ENCODE results near the gene SPATS2. TPM values are rescaled to one million over a fixed set of nuclear protein-coding genes. Genes with fewer than 3 reads are reported as not detected.

SPATS2 gene
- total RNA-seq, 2 experiments from 2014 or later, result 22.7 to 36.4 TPM

DNA sequence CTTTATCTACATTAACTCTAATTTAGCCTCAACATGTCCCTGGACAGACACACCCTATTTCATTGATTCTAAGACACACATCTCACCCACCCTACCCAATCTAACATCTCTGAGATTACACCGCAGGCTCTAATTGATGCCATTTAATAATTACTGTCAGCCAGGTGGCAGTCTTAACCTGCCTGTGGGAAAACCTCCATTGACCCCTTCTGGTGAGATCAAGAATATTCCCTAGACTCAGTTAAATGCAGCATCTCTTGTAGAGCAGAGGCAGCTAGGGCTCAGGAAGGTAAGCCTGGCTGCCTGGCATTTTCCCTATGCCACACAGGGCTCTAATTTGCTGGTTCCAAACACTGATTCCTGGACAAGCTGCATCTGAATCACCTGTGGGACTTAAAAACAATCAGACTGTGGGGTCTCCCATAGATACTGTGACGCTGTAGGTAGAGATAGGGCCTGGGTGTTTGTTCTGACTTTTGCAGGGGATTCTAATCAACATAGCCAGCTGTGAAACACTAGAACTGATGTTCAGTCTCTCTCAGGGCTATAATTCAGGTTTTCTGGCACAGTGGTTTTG is 186.3 kb downstream of the SPATS2 start:
- no peak overlapping the region for H2AFZ ChIP-seq (ENCODE audit: low read length)
- H3K79me2 ChIP-seq (ENCODE audit: insufficient read depth, low read depth, low read length), result no peaks in the 10 kb centered on the region
- CTCF ChIA-PET (ENCODE audit: unreplicated experiment), result interaction anchor here (0.7 to 1.5 kb wide), 4 partner anchors 23 to 197 kb away, joined by 3 to 4 read pairs (median 4); no protein-coding TSS in a partner anchor
- H3K4me1 ChIP-seq (ENCODE audit: insufficient read depth, low read length, poor library complexity, severe bottlenecking), result peaks cover 19% of the 10 kb centered on the region
- H3K4me3 ChIP-seq (ENCODE audit: low read depth, low read length, poor library complexity, severe bottlenecking), result no peak overlapping the region
- DNase-seq (ENCODE audit: low spot score), result peak; percentile 81
- BruUV-seq (replicated peaks), result no TSS peak
- H3K27ac ChIP-seq (ENCODE audit: low read depth, low read length, poor library complexity, severe bottlenecking), result no peak overlapping the region
- no peaks in the 10 kb centered on the region for H4K20me1 ChIP-seq (ENCODE audit: insufficient read depth, low read length)
- no peaks in the 10 kb centered on the region for H3K9me3 ChIP-seq (ENCODE audit: low read length)
- H3K4me2 ChIP-seq (ENCODE audit: low read length), result no peak overlapping the region
- peaks cover 22% of the 10 kb centered on the region for H3K36me3 ChIP-seq (ENCODE audit: insufficient read depth, low read length)
- TF ChIP-seq CTCF (conservative IDR thresholded peaks at IDR 0.05; ENCODE audit: low read length) (peak; percentile 94), EZH2phosphoT487 (IDR thresholded peaks at IDR 0.05; ENCODE audit: borderline replicate concordance, low read depth, low read length) (no peak)
- intact Hi-C loops (cut with micrococcal nuclease; ENCODE audit: unreplicated experiment), result loop anchor here (1.0 to 5.0 kb wide), 3 partner anchors 27 to 195 kb away; partner anchors contain the start of gene PRPF40B
- POLR2A ChIA-PET, result interaction anchor here (0.6 to 1.5 kb wide), 7 partner anchors 10 to 331 kb away, joined by 3 to 5 read pairs (median 3); partner anchors contain the start of gene TROAP
- H3K9me2 ChIP-seq (ENCODE audit: insufficient read depth, low read length), result no peaks in the 10 kb centered on the region

DNA sequence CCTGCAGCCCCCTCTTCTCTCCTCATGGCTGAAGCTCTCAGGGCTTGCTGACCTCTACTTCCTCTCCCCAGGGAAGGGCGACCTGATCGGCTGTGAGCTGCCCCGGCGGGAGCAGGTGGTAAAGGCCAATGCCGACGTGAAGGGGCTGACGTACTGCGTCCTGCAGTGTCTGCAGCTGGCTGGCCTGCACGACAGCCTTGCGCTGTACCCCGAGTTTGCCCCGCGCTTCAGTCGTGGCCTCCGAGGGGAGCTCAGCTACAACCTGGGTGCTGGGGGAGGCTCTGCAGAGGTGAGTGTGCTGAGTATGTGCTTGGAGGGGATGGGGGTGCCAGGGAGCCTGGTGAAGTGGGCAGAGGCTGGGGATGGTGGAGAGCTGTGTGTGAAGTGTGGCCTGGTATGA is 187.0 kb downstream of the SPATS2 start:
- DNase-seq (ENCODE audit: low spot score), result no peak
- Histone ChIP-seq H3K36me3 (ENCODE audit: insufficient read depth, low read length) (peaks cover 29% of the 10 kb centered on the region), H3K4me3 (ENCODE audit: low read depth, low read length, poor library complexity, severe bottlenecking) (no peak overlapping the region), H3K27ac (ENCODE audit: low read depth, low read length, poor library complexity, severe bottlenecking) (no peak overlapping the region), H4K20me1 (ENCODE audit: insufficient read depth, low read length) (no peaks in the 10 kb centered on the region), H2AFZ (ENCODE audit: low read length) (no peak overlapping the region), H3K4me1 (ENCODE audit: insufficient read depth, low read length, poor library complexity, severe bottlenecking) (peaks cover 19% of the 10 kb centered on the region), H3K4me2 (ENCODE audit: low read length) (no peak overlapping the region), H3K9me3 (ENCODE audit: low read length) (no peaks in the 10 kb centered on the region), H3K9me2 (ENCODE audit: insufficient read depth, low read length) (no peaks in the 10 kb centered on the region), H3K79me2 (ENCODE audit: insufficient read depth, low read depth, low read length) (no peaks in the 10 kb centered on the region)
- no TSS peak for BruUV-seq (replicated peaks)
- ChIA-PET POLR2A (interaction anchor here (0.7 to 1.5 kb wide), 3 partner anchors 11 to 331 kb away, joined by 3 to 5 read pairs (median 3); no protein-coding TSS in a partner anchor), CTCF (ENCODE audit: unreplicated experiment) (interaction anchor here (0.9 to 1.5 kb wide), 3 partner anchors 27 to 197 kb away, joined by 4 read pairs; no protein-coding TSS in a partner anchor)
- intact Hi-C loops (cut with micrococcal nuclease; ENCODE audit: unreplicated experiment), result loop anchor here (5.0 kb wide), 1 partner anchor 68 kb away; the partner anchor contains the start of gene PRPF40B
- TF ChIP-seq CTCF (conservative IDR thresholded peaks at IDR 0.05; ENCODE audit: low read length) (no peak), EZH2phosphoT487 (IDR thresholded peaks at IDR 0.05; ENCODE audit: borderline replicate concordance, low read depth, low read length) (no peak)
